HEK293 (cell line): ENCODE measurements around the gene STXBP4.

ENCODE experiments used
- CTCF ChIA-PET: fragments of 350-600 bp; formaldehyde crosslinking; extraction: SDS; loops from one replicate; lab custom pipeline; 2021; ENCODE audit warnings: antibody characterized with exemption; lab: Yijun Ruan, JAX
- POLR2A ChIA-PET: fragments of 300-600 bp; formaldehyde crosslinking; extraction: SDS; loops from one replicate; lab custom pipeline; 2020; ENCODE audit warnings: antibody characterized with exemption, inconsistent platforms; lab: Yijun Ruan, JAX
- H3K27ac ChIP-seq: fragments of 200-500 bp; sonication (Bioruptor generic); 2 replicates; pipeline ENCODE4 v1.5.1; 2014; ENCODE audit warnings: low read depth, low read length, control low read depth, inconsistent platforms; ENCODE audit errors: extremely low read depth
- H3K36me3 ChIP-seq, 2 experiments: fragments of 200-500 bp in 1 of 2; sonication (Bioruptor generic) in 1 of 2; 1 replicate in 1 of 2; 2 replicates in 1 of 2; pipeline ENCODE4 v1.5.1; 2014 to 2017; ENCODE audit warnings: inconsistent platforms in 2 of 2, low read length in 2 of 2; ENCODE audit not compliant: control insufficient read depth in 2 of 2, insufficient read depth in 1 of 2
- H3K4me1 ChIP-seq: fragments of 200-500 bp; sonication (Bioruptor generic); 2 replicates; pipeline ENCODE4 v1.5.1; 2014; ENCODE audit warnings: mild to moderate bottlenecking, low read length, inconsistent platforms; ENCODE audit not compliant: control insufficient read depth, insufficient read depth
- H3K4me3 ChIP-seq: 2 replicates; pipeline ENCODE4 v1.5.1; 2011; ENCODE audit warnings: low read depth, mild to moderate bottlenecking, control low read depth, low read length, moderate library complexity
- H3K9me3 ChIP-seq: fragments of 200-500 bp; sonication (Bioruptor generic); 2 replicates; pipeline ENCODE4 v1.5.1; 2014; ENCODE audit warnings: low read depth, low read length, inconsistent platforms; ENCODE audit not compliant: control insufficient read depth, insufficient read depth
- BCL11B ChIP-seq: fragments of 450-650 bp; formaldehyde crosslinking; IDR thresholded peaks from 2 replicates; pipeline ENCODE4 v1.5.1; 2016; ENCODE audit warnings: low read depth, missing biosample characterization, missing genetic modification characterization
- KLF10 ChIP-seq: fragments of 450-650 bp; IDR thresholded peaks from 2 replicates; pipeline ENCODE4 v1.5.1; 2018; ENCODE audit warnings: missing biosample characterization, mild to moderate bottlenecking, missing genetic modification characterization
- OSR2 ChIP-seq: fragments of 450-650 bp; formaldehyde crosslinking; IDR thresholded peaks from 2 replicates; pipeline ENCODE4 v1.5.1; 2016; ENCODE audit warnings: missing biosample characterization, missing genetic modification characterization
- TRIM28 ChIP-seq: IDR thresholded peaks from 2 replicates; pipeline ENCODE4 v1.6.1; 2011; ENCODE audit warnings: low read length, control low read depth, borderline replicate concordance
- ZEB2 ChIP-seq: fragments of 450-650 bp; formaldehyde crosslinking; IDR thresholded peaks from 2 replicates; pipeline ENCODE4 v1.5.1; 2016; ENCODE audit warnings: missing biosample characterization, missing genetic modification characterization
- ZFHX2 ChIP-seq: fragments of 450-650 bp; formaldehyde crosslinking; conservative IDR thresholded peaks from 2 replicates; pipeline ENCODE4 v1.5.1; 2016; ENCODE audit warnings: missing biosample characterization, missing genetic modification characterization
- ZFP41 ChIP-seq: fragments of 450-650 bp; formaldehyde crosslinking; IDR thresholded peaks from 2 replicates; pipeline ENCODE4 v1.5.1; 2016; ENCODE audit warnings: missing biosample characterization, missing genetic modification characterization, borderline replicate concordance
- ZNF10 ChIP-seq: fragments of 450-650 bp; formaldehyde crosslinking; IDR thresholded peaks from 2 replicates; pipeline ENCODE4 v1.5.1; 2017; ENCODE audit warnings: missing biosample characterization, missing genetic modification characterization
- ZNF239 ChIP-seq: fragments of 450-650 bp; formaldehyde crosslinking; IDR thresholded peaks from 2 replicates; pipeline ENCODE4 v1.5.1; 2016; ENCODE audit warnings: missing biosample characterization, missing genetic modification characterization
- ZNF37A ChIP-seq: fragments of 450-650 bp; IDR thresholded peaks from 2 replicates; pipeline ENCODE4 v1.5.1; 2018; ENCODE audit warnings: missing biosample characterization, missing genetic modification characterization
- ZNF423 ChIP-seq: fragments of 450-650 bp; formaldehyde crosslinking; IDR thresholded peaks from 2 replicates; pipeline ENCODE4 v1.5.1; 2016; ENCODE audit warnings: missing biosample characterization, missing genetic modification characterization
- ZNF433 ChIP-seq: fragments of 450-650 bp; formaldehyde crosslinking; IDR thresholded peaks from 2 replicates; pipeline ENCODE4 v1.5.1; 2016; ENCODE audit warnings: missing biosample characterization, missing genetic modification characterization, low read depth
- ZNF558 ChIP-seq: fragments of 450-650 bp; formaldehyde crosslinking; IDR thresholded peaks from 2 replicates; pipeline ENCODE4 v1.5.1; 2016; ENCODE audit warnings: missing biosample characterization, missing genetic modification characterization
- ZNF677 ChIP-seq: fragments of 450-650 bp; IDR thresholded peaks from 2 replicates; pipeline ENCODE4 v1.5.0; 2018; ENCODE audit warnings: missing biosample characterization, mild to moderate bottlenecking, missing genetic modification characterization, moderate library complexity
- ZNF843 ChIP-seq: fragments of 450-650 bp; formaldehyde crosslinking; IDR thresholded peaks from 2 replicates; pipeline ENCODE4 v1.5.1; 2016; ENCODE audit warnings: missing biosample characterization, missing genetic modification characterization
- TF ChIP-seq, protein P1 (sequence below): fragments of 450-650 bp; formaldehyde crosslinking; IDR thresholded peaks from 2 replicates; pipeline ENCODE4 v1.5.1; 2017; ENCODE audit warnings: missing biosample characterization, missing genetic modification characterization
- TF ChIP-seq, protein P2 (sequence below): fragments of 450-650 bp; formaldehyde crosslinking; IDR thresholded peaks from 2 replicates; pipeline ENCODE4 v1.5.1; 2016; ENCODE audit warnings: missing biosample characterization, missing genetic modification characterization
- TF ChIP-seq, protein P3 (sequence below): fragments of 450-650 bp; formaldehyde crosslinking; IDR thresholded peaks from 2 replicates; pipeline ENCODE4 v1.5.1; 2016; ENCODE audit warnings: missing biosample characterization, missing genetic modification characterization

STXBP4 gene

DNA sequence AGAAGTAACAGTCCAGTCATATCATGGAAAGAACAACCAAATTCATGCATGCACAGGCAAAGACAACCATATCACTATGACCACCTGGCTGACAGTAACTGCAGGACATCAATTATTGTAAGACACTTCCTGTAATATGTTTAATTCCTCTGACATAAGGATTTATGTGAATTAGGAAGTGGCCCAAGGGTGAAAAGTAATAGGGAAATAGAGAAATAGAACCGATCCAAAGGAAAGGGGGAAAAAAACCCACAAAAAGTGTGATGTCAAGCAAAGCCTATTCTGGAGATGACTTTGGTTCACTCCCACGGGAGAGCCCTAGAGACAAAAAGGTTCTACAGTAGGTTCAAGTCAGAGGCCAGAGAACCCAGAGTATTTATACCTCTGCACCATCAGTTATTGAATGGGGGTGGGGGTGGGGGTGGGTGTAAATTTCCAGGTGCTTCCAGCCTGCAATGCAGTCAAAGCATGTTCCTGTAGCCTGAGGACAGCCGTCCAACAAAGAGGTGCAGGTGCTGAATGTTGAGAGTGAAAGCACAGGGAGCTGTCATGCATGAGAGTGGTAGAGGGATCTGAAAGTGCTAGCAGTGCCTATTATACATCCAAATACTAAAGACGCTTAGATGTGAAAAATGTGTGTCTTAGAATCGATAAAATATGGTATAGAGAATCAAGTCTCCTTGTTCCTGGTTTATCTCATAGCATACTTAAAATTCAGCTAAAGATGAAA, 200.6 kb downstream of the STXBP4 start (continued):
- TF ChIP-seq, protein P1, sequence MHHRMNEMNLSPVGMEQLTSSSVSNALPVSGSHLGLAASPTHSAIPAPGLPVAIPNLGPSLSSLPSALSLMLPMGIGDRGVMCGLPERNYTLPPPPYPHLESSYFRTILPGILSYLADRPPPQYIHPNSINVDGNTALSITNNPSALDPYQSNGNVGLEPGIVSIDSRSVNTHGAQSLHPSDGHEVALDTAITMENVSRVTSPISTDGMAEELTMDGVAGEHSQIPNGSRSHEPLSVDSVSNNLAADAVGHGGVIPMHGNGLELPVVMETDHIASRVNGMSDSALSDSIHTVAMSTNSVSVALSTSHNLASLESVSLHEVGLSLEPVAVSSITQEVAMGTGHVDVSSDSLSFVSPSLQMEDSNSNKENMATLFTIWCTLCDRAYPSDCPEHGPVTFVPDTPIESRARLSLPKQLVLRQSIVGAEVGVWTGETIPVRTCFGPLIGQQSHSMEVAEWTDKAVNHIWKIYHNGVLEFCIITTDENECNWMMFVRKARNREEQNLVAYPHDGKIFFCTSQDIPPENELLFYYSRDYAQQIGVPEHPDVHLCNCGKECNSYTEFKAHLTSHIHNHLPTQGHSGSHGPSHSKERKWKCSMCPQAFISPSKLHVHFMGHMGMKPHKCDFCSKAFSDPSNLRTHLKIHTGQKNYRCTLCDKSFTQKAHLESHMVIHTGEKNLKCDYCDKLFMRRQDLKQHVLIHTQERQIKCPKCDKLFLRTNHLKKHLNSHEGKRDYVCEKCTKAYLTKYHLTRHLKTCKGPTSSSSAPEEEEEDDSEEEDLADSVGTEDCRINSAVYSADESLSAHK (tag by site-specific recombination) = no peak
- no peak for TF ChIP-seq ZFHX2 (tag by site-specific recombination)
- TF ChIP-seq ZFP41 (tag by site-specific recombination) = no peak
- no peak for TF ChIP-seq BCL11B (tag by site-specific recombination)
- TF ChIP-seq ZNF677 = no peak
- TF ChIP-seq, protein P2, sequence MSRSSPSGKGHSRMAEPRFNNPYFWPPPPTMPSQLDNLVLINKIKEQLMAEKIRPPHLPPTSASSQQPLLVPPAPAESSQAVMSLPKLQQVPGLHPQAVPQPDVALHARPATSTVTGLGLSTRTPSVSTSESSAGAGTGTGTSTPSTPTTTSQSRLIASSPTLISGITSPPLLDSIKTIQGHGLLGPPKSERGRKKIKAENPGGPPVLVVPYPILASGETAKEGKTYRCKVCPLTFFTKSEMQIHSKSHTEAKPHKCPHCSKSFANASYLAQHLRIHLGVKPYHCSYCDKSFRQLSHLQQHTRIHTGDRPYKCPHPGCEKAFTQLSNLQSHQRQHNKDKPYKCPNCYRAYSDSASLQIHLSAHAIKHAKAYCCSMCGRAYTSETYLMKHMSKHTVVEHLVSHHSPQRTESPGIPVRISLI (tag by site-specific recombination) = no peak
- no peak for TF ChIP-seq ZNF558 (tag by site-specific recombination)
- TF ChIP-seq ZNF37A (tag by site-specific recombination) = no peak
- TF ChIP-seq, all 188 proteins: peak for 0

DNA sequence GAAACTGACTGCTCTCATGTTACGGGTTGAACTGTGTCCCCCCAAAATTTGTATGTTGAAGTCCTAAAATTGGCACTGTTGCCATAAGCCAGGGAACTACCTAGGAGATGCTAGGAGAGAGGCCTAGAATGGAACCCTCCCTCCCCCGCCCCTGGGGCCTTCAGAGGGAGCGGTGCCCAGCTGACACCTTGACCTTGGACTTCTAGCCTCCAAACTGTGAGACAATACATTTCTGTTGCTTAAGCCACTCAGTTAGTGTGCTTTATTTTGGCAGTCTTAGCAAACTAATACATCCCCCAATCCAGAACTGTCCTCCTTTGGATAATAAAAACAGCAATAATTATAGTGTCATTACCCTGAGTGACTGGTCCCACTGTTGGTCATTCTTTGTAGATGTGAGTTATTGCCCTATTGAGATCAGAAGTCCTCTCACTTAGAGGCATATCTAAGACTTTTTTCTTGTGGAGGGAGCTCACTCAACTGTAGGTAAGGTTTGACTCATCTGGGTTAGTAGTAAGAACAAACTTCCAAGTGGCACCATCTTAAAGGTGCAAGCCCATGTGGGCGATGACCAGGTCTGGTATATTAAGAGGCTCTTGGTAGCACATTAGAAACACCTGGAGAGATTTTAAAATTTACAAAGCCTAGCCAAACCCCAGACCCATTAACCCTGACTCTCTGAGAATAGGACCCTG, 203.2 kb downstream of the STXBP4 start:
- TF ChIP-seq TRIM28 (no peak), OSR2 (no peak), ZEB2 (no peak), KLF10 (tag by site-specific recombination) (no peak), ZNF843 (tag by site-specific recombination) (no peak), ZNF433 (no peak), ZNF423 (no peak), ZNF10 (tag by site-specific recombination) (no peak), ZNF239 (tag by site-specific recombination) (no peak)
- TF ChIP-seq, protein P3, sequence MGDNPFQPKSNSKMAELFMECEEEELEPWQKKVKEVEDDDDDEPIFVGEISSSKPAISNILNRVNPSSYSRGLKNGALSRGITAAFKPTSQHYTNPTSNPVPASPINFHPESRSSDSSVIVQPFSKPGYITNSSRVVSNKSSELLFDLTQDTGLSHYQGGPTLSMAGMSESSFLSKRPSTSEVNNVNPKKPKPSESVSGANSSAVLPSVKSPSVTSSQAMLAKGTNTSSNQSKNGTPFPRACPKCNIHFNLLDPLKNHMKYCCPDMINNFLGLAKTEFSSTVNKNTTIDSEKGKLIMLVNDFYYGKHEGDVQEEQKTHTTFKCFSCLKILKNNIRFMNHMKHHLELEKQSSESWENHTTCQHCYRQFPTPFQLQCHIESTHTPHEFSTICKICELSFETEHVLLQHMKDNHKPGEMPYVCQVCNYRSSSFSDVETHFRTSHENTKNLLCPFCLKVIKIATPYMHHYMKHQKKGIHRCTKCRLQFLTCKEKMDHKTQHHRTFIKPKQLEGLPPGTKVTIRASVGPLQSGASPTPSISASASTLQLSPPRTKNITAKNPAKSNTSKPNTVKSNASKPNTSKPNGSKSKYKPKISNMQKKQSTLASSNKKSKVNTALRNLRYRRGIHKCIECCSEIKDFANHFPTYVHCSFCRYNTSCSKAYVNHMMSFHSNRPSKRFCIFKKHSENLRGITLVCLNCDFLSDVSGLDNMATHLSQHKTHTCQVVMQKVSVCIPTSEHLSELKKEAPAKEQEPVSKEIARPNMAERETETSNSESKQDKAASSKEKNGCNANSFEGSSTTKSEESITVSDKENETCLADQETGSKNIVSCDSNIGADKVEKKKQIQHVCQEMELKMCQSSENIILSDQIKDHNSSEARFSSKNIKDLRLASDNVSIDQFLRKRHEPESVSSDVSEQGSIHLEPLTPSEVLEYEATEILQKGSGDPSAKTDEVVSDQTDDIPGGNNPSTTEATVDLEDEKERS = no peak
- H3K4me1 ChIP-seq = peaks cover 4% of the 10 kb centered on the region; the same call in 1 of the 2 replicates
- H3K4me3 ChIP-seq = no peak overlapping the region
- no peak overlapping the region for H3K27ac ChIP-seq
- ChIA-PET CTCF (no interaction called here), POLR2A (no interaction called here)
- H3K9me3 ChIP-seq = no peaks in the 10 kb centered on the region; the same call in 1 of the 2 replicates
- no peaks in the 10 kb centered on the region for H3K36me3 ChIP-seq
